ENCODE measurements around the gene IL15.

DNA sequence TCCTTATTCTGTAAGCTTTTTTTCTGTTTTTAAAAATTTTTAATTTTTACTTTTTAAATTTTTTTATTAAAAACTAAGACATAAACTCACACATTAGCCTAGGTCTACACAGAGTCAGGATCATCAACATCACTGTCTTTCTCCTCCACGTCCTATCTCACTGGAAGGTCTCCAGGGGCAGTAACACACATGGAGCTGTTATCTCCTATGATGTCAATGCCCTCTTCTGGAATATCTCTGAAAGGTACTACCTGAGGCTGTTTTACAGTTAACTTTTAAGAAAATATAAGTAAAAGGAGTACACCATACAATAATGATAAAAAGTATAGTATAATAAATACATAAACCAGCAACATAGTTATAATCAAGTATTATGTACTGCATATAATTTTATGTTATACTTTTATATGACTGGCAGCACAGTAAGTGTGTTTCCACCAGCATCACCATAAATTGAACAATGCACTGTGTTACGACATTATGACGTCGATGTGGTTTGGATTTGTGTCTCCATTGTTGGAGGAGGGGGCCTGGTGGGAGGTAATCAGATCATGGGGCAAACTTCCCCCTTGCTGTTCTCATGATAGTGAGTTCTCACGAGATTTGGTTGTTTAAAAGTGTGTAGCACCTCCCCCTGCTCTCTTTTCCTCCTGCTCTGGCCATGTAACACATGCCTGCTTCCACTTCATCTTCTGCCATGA is 21.3 kb downstream of the IL15 start:
- no peak for TF ChIP-seq CREB1 (IDR thresholded peaks at IDR 0.05)
- TF ChIP-seq YY1 (IDR thresholded peaks at IDR 0.05; ENCODE audit: low read depth, low read length): no peak
- no peak for TF ChIP-seq CEBPB (IDR thresholded peaks at IDR 0.05; ENCODE audit: low read depth, low read length)
- TF ChIP-seq, protein P1, sequence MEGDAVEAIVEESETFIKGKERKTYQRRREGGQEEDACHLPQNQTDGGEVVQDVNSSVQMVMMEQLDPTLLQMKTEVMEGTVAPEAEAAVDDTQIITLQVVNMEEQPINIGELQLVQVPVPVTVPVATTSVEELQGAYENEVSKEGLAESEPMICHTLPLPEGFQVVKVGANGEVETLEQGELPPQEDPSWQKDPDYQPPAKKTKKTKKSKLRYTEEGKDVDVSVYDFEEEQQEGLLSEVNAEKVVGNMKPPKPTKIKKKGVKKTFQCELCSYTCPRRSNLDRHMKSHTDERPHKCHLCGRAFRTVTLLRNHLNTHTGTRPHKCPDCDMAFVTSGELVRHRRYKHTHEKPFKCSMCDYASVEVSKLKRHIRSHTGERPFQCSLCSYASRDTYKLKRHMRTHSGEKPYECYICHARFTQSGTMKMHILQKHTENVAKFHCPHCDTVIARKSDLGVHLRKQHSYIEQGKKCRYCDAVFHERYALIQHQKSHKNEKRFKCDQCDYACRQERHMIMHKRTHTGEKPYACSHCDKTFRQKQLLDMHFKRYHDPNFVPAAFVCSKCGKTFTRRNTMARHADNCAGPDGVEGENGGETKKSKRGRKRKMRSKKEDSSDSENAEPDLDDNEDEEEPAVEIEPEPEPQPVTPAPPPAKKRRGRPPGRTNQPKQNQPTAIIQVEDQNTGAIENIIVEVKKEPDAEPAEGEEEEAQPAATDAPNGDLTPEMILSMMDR (IDR thresholded peaks at IDR 0.05; ENCODE audit: control extremely low read depth in 1 of 3, insufficient read depth in 1 of 3, low read depth in 1 of 3, low read length in 3 of 3): peak in 2 of 3 experiments; percentile 14 to 16; a peak in 2 of 4 replicates

All from H1 (cell line).